ENCODE measurements around the gene RPL5.
A peak's percentile ranks its signal among the peaks of the same experiment; 100 is the strongest.

RPL5 gene

GRCh38 chr1:92832537-92833114, 786 bp downstream of the RPL5 start:
- no peak for TF ChIP-seq CTCF (IDR thresholded peaks at IDR 0.05; ENCODE audit: low read depth, low read length)
- no peak for DNase-seq (ENCODE audit: low read depth, low spot score)
- peak overlapping the region; percentile 100 for H3K4me3 ChIP-seq (ENCODE audit: low read depth, low read length)
- in situ Hi-C loops (cut with HindIII; ENCODE audit: low sequenced_read_pairs), result no loop called here

- peak overlapping the region; percentile 100 for H3K4me3 ChIP-seq (ENCODE audit: low read depth, low read length)
- no peak for TF ChIP-seq CTCF (IDR thresholded peaks at IDR 0.05; ENCODE audit: low read depth, low read length)
- no peak for DNase-seq (ENCODE audit: low read depth, low spot score)
- in situ Hi-C loops (cut with HindIII; ENCODE audit: low sequenced_read_pairs), result no loop called here
Observed at GRCh38 chr1:92833840-92834239, 2.0 kb downstream of the RPL5 start.

GRCh38 chr1:92834617-92835016, 2.8 kb downstream of the RPL5 start:
- no peak for TF ChIP-seq CTCF (IDR thresholded peaks at IDR 0.05; ENCODE audit: low read depth, low read length)
- in situ Hi-C loops (cut with HindIII; ENCODE audit: low sequenced_read_pairs), result no loop called here
- DNase-seq (ENCODE audit: low read depth, low spot score), result no peak
- no peak overlapping the region for H3K4me3 ChIP-seq (ENCODE audit: low read depth, low read length)

- TF ChIP-seq CTCF (IDR thresholded peaks at IDR 0.05; ENCODE audit: low read depth, low read length), result no peak
- DNase-seq (ENCODE audit: low read depth, low spot score), result no peak
- in situ Hi-C loops (cut with HindIII; ENCODE audit: low sequenced_read_pairs), result no loop called here
- H3K4me3 ChIP-seq (ENCODE audit: low read depth, low read length), result no peak overlapping the region
Observed at GRCh38 chr1:92837062-92837461, 5.2 kb downstream of the RPL5 start.

GRCh38 chr1:92838519-92838918, 6.7 kb downstream of the RPL5 start:
- no peak for DNase-seq (ENCODE audit: low read depth, low spot score)
- no peak overlapping the region for H3K4me3 ChIP-seq (ENCODE audit: low read depth, low read length)
- in situ Hi-C loops (cut with HindIII; ENCODE audit: low sequenced_read_pairs), result no loop called here
- no peak for TF ChIP-seq CTCF (IDR thresholded peaks at IDR 0.05; ENCODE audit: low read depth, low read length)

- no peak for TF ChIP-seq CTCF (IDR thresholded peaks at IDR 0.05; ENCODE audit: low read depth, low read length)
- in situ Hi-C loops (cut with HindIII; ENCODE audit: low sequenced_read_pairs), result no loop called here
- DNase-seq (ENCODE audit: low read depth, low spot score), result no peak
- H3K4me3 ChIP-seq (ENCODE audit: low read depth, low read length), result no peak overlapping the region
Observed at GRCh38 chr1:92839442-92839841, 7.6 kb downstream of the RPL5 start.

- in situ Hi-C loops (cut with HindIII; ENCODE audit: low sequenced_read_pairs), result no loop called here
- H3K4me3 ChIP-seq (ENCODE audit: low read depth, low read length), result no peak overlapping the region
- TF ChIP-seq CTCF (IDR thresholded peaks at IDR 0.05; ENCODE audit: low read depth, low read length), result no peak
- no peak for DNase-seq (ENCODE audit: low read depth, low spot score)
Observed at GRCh38 chr1:92840600-92840999, 8.8 kb downstream of the RPL5 start.
